Thoracic aorta (tissue), 2 donors: ENCODE data around the gene CEP70. TPM values are rescaled to one million over a fixed set of nuclear protein-coding genes. Genes with fewer than 3 reads are reported as not detected.
"Not testable (repeated sequence)": the region's sequence is repeated elsewhere in the genome, so short reads cannot be mapped to it uniquely, and the experiment has no call there.

Source experiments
- ATAC-seq: fragments of 150-250 bp; one replicate; pipeline ENCODE4 v1.8.0; 2017; ENCODE audit warnings: low read depth; ENCODE audit not compliant: insufficient number of reproducible peaks, low FRiP score
- DNase-seq: peaks from one replicate; pipeline ENCODE4 v3.0.0-alpha.2; 2020; ENCODE audit warnings: low spot score
- H3K27ac ChIP-seq, 2 donors: fragments of 200-600 bp; sonication (generic); 1 replicate in 1 of 2; 2 replicates in 1 of 2; pipeline ENCODE4 v1.5.1; 2016; ENCODE audit warnings: mild to moderate bottlenecking in 2 of 2, moderate library complexity in 2 of 2
- H3K27me3 ChIP-seq: fragments of 200-600 bp; sonication (generic); replicated peaks from 2 replicates; pipeline ENCODE4 v1.6.0; 2016; ENCODE audit warnings: mild to moderate bottlenecking; ENCODE audit not compliant: insufficient read depth
- H3K36me3 ChIP-seq: fragments of 200-600 bp; sonication (generic); one replicate; pipeline ENCODE4 v1.5.1; 2016
- H3K4me1 ChIP-seq, 2 donors: fragments of 200-600 bp; sonication (generic); 1 replicate in 1 of 2; 2 replicates in 1 of 2; pipeline versions ENCODE4 v1.5.1 to v1.6.0; 2016; ENCODE audit warnings: low read depth in 2 of 2, mild to moderate bottlenecking in 1 of 2; ENCODE audit not compliant: control insufficient read depth in 1 of 2
- H3K4me3 ChIP-seq: fragments of 200-600 bp; sonication (generic); 2 replicates; pipeline ENCODE4 v1.5.1; 2016; ENCODE audit warnings: mild to moderate bottlenecking
- H3K9me3 ChIP-seq: fragments of 200-600 bp; sonication (generic); 2 replicates; pipeline ENCODE4 v1.5.1; 2016
- CTCF ChIP-seq: fragments of 200-600 bp; sonication (generic); IDR thresholded peaks from one replicate; pipeline ENCODE4 v1.5.1; 2019; ENCODE audit warnings: antibody characterized with exemption
- total RNA-seq, 2 donors: library from RNA; depleted of rRNA; stranded (reverse); fragments of >200 nt; gene quantifications; one replicate each; pipeline versions ENCODE4 v1.1.0 to v1.2.3, GENCODE V29; 2016

The CEP70 gene
- total RNA-seq, 2 donors from 2014 or later, result 18.4 to 38.2 TPM

- ATAC-seq, result no peak
- Histone ChIP-seq H3K27ac (no peak overlapping the region), H3K4me1 (peaks cover 0 to 5% of the 10 kb centered on the region in 2 donors), H3K27me3 (no peaks in the 10 kb centered on the region), H3K36me3 (peaks cover 13% of the 10 kb centered on the region), H3K4me3 (no peak overlapping the region), H3K9me3 (no peaks in the 10 kb centered on the region)
- TF ChIP-seq CTCF, result no peak
- DNase-seq, result no peak
Measured at GRCh38 chr3:138497851-138498250, 96.2 kb downstream of the CEP70 start.

GRCh38 chr3:138497021-138497420 is 97.0 kb downstream of the CEP70 start:
- H3K27me3 ChIP-seq, result no peaks in the 10 kb centered on the region
- H3K27ac ChIP-seq, result no peak overlapping the region
- peaks cover 0 to 5% of the 10 kb centered on the region in 2 donors for H3K4me1 ChIP-seq
- TF ChIP-seq CTCF, result no peak
- H3K4me3 ChIP-seq, result no peak overlapping the region
- no peaks in the 10 kb centered on the region for H3K9me3 ChIP-seq
- ATAC-seq (no peak), DNase-seq (no peak)
- peaks cover 13% of the 10 kb centered on the region for H3K36me3 ChIP-seq

GRCh38 chr3:138496436-138496835 is 97.6 kb downstream of the CEP70 start:
- Histone ChIP-seq H3K4me3 (no peak overlapping the region), H3K36me3 (peaks cover 13% of the 10 kb centered on the region), H3K27me3 (no peaks in the 10 kb centered on the region), H3K9me3 (no peaks in the 10 kb centered on the region), H3K27ac (no peak overlapping the region), H3K4me1 (peaks cover 0 to 6% of the 10 kb centered on the region in 2 donors)
- no peak for TF ChIP-seq CTCF
- ATAC-seq (no peak), DNase-seq (no peak)

GRCh38 chr3:138495638-138496037 is 98.4 kb downstream of the CEP70 start:
- Histone ChIP-seq H3K4me1 (peaks cover under 1 to 14% of the 10 kb centered on the region in 2 donors), H3K36me3 (peaks cover 13% of the 10 kb centered on the region)
- H3K27ac ChIP-seq, H3K9me3 ChIP-seq, H3K27me3 ChIP-seq, H3K4me3 ChIP-seq, ATAC-seq, DNase-seq: not testable (repeated sequence)

GRCh38 chr3:138494607-138494929 is 99.5 kb downstream of the CEP70 start:
- Histone ChIP-seq H3K36me3 (peaks cover 8% of the 10 kb centered on the region), H3K27me3 (no peaks in the 10 kb centered on the region), H3K27ac (no peak overlapping the region), H3K9me3 (no peaks in the 10 kb centered on the region), H3K4me3 (no peak overlapping the region), H3K4me1 (peaks cover 6 to 20% of the 10 kb centered on the region in 2 donors)
- ATAC-seq (no peak), DNase-seq (no peak)
- TF ChIP-seq CTCF, result no peak
